ENCODE data around the gene VILL.

DNA sequence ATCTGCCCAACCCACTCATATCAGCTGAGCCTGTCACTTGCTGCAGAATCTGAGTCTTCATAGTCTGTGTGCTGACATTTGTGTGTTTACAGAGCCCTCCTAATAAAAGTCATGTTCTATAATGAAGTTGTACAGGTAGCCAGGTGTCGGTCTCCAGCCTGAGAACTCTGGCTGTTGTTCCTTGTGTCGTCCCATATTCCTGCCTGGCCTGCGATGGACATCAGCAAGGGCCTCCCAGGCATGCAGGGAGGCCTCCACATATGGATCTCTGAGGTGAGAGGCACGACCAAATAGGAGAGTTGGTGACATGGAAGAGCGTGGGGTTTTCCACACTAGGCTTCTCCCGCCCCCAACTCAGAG is 2.9 kb downstream of the VILL start:
- TF ChIP-seq, protein P1, sequence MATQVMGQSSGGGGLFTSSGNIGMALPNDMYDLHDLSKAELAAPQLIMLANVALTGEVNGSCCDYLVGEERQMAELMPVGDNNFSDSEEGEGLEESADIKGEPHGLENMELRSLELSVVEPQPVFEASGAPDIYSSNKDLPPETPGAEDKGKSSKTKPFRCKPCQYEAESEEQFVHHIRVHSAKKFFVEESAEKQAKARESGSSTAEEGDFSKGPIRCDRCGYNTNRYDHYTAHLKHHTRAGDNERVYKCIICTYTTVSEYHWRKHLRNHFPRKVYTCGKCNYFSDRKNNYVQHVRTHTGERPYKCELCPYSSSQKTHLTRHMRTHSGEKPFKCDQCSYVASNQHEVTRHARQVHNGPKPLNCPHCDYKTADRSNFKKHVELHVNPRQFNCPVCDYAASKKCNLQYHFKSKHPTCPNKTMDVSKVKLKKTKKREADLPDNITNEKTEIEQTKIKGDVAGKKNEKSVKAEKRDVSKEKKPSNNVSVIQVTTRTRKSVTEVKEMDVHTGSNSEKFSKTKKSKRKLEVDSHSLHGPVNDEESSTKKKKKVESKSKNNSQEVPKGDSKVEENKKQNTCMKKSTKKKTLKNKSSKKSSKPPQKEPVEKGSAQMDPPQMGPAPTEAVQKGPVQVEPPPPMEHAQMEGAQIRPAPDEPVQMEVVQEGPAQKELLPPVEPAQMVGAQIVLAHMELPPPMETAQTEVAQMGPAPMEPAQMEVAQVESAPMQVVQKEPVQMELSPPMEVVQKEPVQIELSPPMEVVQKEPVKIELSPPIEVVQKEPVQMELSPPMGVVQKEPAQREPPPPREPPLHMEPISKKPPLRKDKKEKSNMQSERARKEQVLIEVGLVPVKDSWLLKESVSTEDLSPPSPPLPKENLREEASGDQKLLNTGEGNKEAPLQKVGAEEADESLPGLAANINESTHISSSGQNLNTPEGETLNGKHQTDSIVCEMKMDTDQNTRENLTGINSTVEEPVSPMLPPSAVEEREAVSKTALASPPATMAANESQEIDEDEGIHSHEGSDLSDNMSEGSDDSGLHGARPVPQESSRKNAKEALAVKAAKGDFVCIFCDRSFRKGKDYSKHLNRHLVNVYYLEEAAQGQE (IDR thresholded peaks at IDR 0.05; ENCODE audit: low read depth) = no peak
- TF ChIP-seq YY1 (IDR thresholded peaks at IDR 0.05; ENCODE audit: low read depth) (no peak), CEBPB (IDR thresholded peaks at IDR 0.05) (no peak), RAD21 (IDR thresholded peaks at IDR 0.05; ENCODE audit: low read depth) (no peak), FOXM1 (IDR thresholded peaks at IDR 0.05; ENCODE audit: borderline replicate concordance, low read depth) (no peak), CREB1 (IDR thresholded peaks at IDR 0.05; ENCODE audit: low read depth) (no peak), TCF12 (IDR thresholded peaks at IDR 0.05; ENCODE audit: low read depth) (no peak), TEAD4 (IDR thresholded peaks at IDR 0.05) (no peak), TAF1 (IDR thresholded peaks at IDR 0.05; ENCODE audit: low read depth) (no peak)
- TF ChIP-seq, protein P2, sequence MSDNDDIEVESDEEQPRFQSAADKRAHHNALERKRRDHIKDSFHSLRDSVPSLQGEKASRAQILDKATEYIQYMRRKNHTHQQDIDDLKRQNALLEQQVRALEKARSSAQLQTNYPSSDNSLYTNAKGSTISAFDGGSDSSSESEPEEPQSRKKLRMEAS (IDR thresholded peaks at IDR 0.05) = no peak
- TF ChIP-seq, protein P3, sequence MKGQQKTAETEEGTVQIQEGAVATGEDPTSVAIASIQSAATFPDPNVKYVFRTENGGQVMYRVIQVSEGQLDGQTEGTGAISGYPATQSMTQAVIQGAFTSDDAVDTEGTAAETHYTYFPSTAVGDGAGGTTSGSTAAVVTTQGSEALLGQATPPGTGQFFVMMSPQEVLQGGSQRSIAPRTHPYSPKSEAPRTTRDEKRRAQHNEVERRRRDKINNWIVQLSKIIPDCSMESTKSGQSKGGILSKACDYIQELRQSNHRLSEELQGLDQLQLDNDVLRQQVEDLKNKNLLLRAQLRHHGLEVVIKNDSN (IDR thresholded peaks at IDR 0.05) = no peak
